Kidney (tissue), 14 donors: ENCODE measurements around the gene SCLT1. TPM values are rescaled to one million over a fixed set of nuclear protein-coding genes. Genes with fewer than 3 reads are reported as not detected.

ENCODE experiments used
- DNase-seq, 5 donors: peaks; one replicate each; pipeline ENCODE4 v3.0.0-alpha.2; 2013 to 2020
- FAIRE-seq: peaks from 2 replicates; lab custom pipeline; 2012; peaks lifted over from hg19 to GRCh38; lab: Jason Lieb, UNC
- H3K27ac ChIP-seq, 2 donors: one replicate each; pipeline ENCODE4 v1.7.0; 2013; ENCODE audit warnings: low read depth in 2 of 2, low read length in 2 of 2, inconsistent platforms in 1 of 2
- H3K27me3 ChIP-seq: one replicate; pipeline ENCODE4 v1.7.1; 2013; ENCODE audit warnings: low read length, inconsistent platforms; ENCODE audit not compliant: control insufficient read depth, insufficient read depth
- H3K36me3 ChIP-seq, 3 donors: one replicate each; pipeline versions ENCODE4 v1.7.0 to v1.7.1; 2013; ENCODE audit warnings: low read length in 3 of 3, control low read depth in 1 of 3, inconsistent platforms in 1 of 3; ENCODE audit not compliant: insufficient read depth in 3 of 3, control insufficient read depth in 2 of 3
- H3K4me1 ChIP-seq, 3 donors: one replicate each; pipeline versions ENCODE4 v1.7.0 to v1.7.1; 2013; ENCODE audit warnings: low read length in 3 of 3, inconsistent platforms in 1 of 3, low read depth in 1 of 3; ENCODE audit not compliant: control insufficient read depth in 2 of 3, insufficient read depth in 2 of 3
- H3K4me3 ChIP-seq, 3 donors: one replicate each; pipeline versions ENCODE4 v1.7.0 to v1.8.1; 2013; ENCODE audit warnings: low read length in 3 of 3, control low read depth in 1 of 3, inconsistent platforms in 1 of 3
- H3K9ac ChIP-seq, 3 donors: one replicate each; pipeline versions ENCODE4 v1.7.0 to v1.7.1; 2013; ENCODE audit warnings: low read length in 3 of 3, control low read depth in 1 of 3, inconsistent platforms in 1 of 3
- H3K9me3 ChIP-seq, 3 donors: one replicate each; pipeline versions ENCODE4 v1.7.0 to v1.7.1; 2013; ENCODE audit warnings: low read length in 3 of 3, control low read depth in 1 of 3, inconsistent platforms in 1 of 3; ENCODE audit not compliant: control insufficient read depth in 2 of 3, insufficient read depth in 1 of 3
- intact Hi-C: fragments of 100-400 bp; cut with DNase I; formaldehyde crosslinking; loops from one replicate; pipeline ENCODE4 v1.11.1; 2022
- polyA plus RNA-seq: library from polyadenylated mRNA; stranded (reverse); fragments of 350-450 nt; fragmentation: Illumina TruSeq; extraction: RNeasy Lipid Tissue Mini Kit (QIAGEN cat#74804); gene quantifications from one replicate; pipeline ENCODE4 v1.2.3, GENCODE V29; 2014; ENCODE audit warnings: low read depth, low replicate concordance; ENCODE audit not compliant: insufficient read depth
- total RNA-seq: library from RNA; stranded (reverse); fragmentation: NEBNext Ultra II Directional; extraction: Animal tissue kit (Norgen Biotek cat#: 25700); gene quantifications from one replicate; pipeline ENCODE4 v1.2.1, GENCODE V29; 2021
- TF ChIP-seq, protein P1 (sequence below): IDR thresholded peaks from 3 replicates; pipeline ENCODE4 v1.5.1; 2012; ENCODE audit warnings: mild to moderate bottlenecking, moderate library complexity, borderline replicate concordance; ENCODE audit not compliant: insufficient read depth; ENCODE audit errors: extremely low read depth
- donor health status: control.
- donor health status: control.
- donor health status: control.
- donor health status: control.
- donor health status: control.
- donor health status: DM: yes; HTN: yes; CAD: no.
- donor health status: Normal renal cell carcinoma (clear cell type).

The SCLT1 gene
- total and polyA plus RNA-seq, 2 donors from 2014 or later: 3.0 to 16.0 TPM

DNA sequence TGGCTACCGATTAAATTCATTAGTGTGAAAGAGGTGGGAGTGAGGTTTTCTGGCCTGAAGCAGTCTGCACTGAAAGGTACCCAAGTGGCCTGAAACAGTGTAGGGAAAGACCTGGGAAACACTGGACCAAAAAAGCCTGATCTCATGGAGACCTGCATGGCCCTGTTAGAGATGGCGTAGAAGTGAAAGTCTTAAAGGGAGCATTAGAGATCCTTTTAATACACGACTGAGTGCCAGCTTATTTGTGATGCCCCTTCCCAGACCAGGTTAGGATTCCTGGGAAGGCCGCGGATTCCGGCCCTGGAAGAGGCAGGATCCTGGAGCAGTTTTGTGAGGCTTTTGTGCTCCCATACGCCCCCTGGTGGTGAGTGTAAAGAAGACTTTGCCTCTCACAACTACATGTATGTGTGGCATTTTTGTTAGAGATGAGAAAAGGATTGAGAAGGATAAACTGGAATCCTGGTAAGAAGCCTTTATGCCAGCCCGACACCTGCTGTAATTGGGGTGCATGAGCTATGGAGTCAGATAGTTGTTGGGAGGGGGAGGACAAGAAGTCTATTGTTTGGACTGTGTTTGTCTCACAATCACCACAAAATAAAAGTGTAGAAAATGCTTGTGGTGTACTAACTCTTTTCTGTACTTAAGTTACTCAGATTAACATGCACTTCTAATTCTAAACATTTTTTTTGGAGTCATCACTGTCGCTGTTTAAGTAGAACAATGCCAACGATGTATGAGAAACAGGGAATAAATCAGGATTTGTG lies 229.8 kb downstream of the SCLT1 start:
- FAIRE-seq: no peak
- Histone ChIP-seq H3K36me3 (peaks cover 12 to 64% (median 44%) of the 10 kb centered on the region in 3 donors), H3K27me3 (no peaks in the 10 kb centered on the region), H3K9me3 (peaks cover 0 to 2% (median 0%) of the 10 kb centered on the region in 3 donors), H3K4me1 (peaks cover 0 to 16% (median 7%) of the 10 kb centered on the region in 3 donors), H3K27ac (no peak overlapping the region), H3K4me3 (no peak overlapping the region), H3K9ac (no peak overlapping the region)
- intact Hi-C loops: loop anchor here (10.0 kb wide), 1 partner anchor 669 kb away; no protein-coding TSS in a partner anchor
- peak; percentile 80 to 94 (median 87) for DNase-seq
- TF ChIP-seq, protein P1, sequence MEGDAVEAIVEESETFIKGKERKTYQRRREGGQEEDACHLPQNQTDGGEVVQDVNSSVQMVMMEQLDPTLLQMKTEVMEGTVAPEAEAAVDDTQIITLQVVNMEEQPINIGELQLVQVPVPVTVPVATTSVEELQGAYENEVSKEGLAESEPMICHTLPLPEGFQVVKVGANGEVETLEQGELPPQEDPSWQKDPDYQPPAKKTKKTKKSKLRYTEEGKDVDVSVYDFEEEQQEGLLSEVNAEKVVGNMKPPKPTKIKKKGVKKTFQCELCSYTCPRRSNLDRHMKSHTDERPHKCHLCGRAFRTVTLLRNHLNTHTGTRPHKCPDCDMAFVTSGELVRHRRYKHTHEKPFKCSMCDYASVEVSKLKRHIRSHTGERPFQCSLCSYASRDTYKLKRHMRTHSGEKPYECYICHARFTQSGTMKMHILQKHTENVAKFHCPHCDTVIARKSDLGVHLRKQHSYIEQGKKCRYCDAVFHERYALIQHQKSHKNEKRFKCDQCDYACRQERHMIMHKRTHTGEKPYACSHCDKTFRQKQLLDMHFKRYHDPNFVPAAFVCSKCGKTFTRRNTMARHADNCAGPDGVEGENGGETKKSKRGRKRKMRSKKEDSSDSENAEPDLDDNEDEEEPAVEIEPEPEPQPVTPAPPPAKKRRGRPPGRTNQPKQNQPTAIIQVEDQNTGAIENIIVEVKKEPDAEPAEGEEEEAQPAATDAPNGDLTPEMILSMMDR: peak; percentile 92

- Histone ChIP-seq H3K27me3 (no peaks in the 10 kb centered on the region), H3K4me1 (peaks cover 0 to 16% (median 7%) of the 10 kb centered on the region in 3 donors), H3K36me3 (peaks cover 12 to 63% (median 43%) of the 10 kb centered on the region in 3 donors), H3K4me3 (no peak overlapping the region), H3K9me3 (peaks cover 0 to 2% (median 0%) of the 10 kb centered on the region in 3 donors), H3K9ac (peak overlapping the region in 1 of 3 donors; percentile 22), H3K27ac (no peak overlapping the region)
- DNase-seq: peak in 1 of 5 donors; percentile 19
- intact Hi-C loops: loop anchor here (10.0 kb wide), 1 partner anchor 668 kb away; no protein-coding TSS in a partner anchor
- no peak for FAIRE-seq
- TF ChIP-seq, protein P1: no peak
Observed at GRCh38 chr4:128862608-128863311, 230.6 kb downstream of the SCLT1 start.

GRCh38 chr4:128861856-128862518 lies 231.4 kb downstream of the SCLT1 start:
- no peak overlapping the region for H3K27ac ChIP-seq
- no peak for FAIRE-seq

More at GRCh38 chr4:128861856-128862518, 231.4 kb downstream of the SCLT1 start:
- intact Hi-C loops: loop anchor here (10.0 kb wide), 1 partner anchor 667 kb away; no protein-coding TSS in a partner anchor
- H3K36me3 ChIP-seq: peaks cover 18 to 66% (median 50%) of the 10 kb centered on the region in 3 donors
- H3K4me3 ChIP-seq: no peak overlapping the region
- H3K9ac ChIP-seq: no peak overlapping the region
- no peaks in the 10 kb centered on the region for H3K27me3 ChIP-seq
- DNase-seq: no peak
- peaks cover 0 to 16% (median 7%) of the 10 kb centered on the region in 3 donors for H3K4me1 ChIP-seq
- peaks cover 0 to 2% (median 0%) of the 10 kb centered on the region in 3 donors for H3K9me3 ChIP-seq
- TF ChIP-seq, protein P1: no peak
